ENCODE results near the gene EDNRA. TPM values are rescaled to one million over a fixed set of nuclear protein-coding genes. Genes with fewer than 3 reads are reported as not detected.
A peak's percentile ranks its signal among the peaks of the same experiment; 100 is the strongest.

EDNRA gene
- total and polyA plus RNA-seq, 11 donors, result 3.8 to 39.0 (median 14.6) TPM

DNA sequence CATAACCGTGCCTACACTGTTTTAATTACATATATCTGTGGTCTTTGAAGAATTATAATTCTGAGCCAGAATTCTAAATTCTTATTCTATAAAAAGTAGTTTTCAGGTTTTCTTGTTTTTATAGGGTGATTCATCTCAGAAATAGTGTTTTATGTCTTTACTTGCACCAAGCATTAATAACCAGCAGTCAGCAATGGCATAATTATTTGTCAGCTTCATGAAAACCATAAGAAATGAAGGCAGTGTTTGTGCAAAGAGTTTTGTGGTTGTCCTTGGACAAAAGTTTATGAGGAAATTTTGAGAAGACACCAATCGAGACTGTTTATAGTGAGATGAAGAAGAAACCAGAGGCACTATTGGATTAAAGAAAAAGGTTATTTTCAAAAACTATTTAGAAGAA is 37.2 kb downstream of the EDNRA start:
- DNase-seq (no peak), ATAC-seq (no peak)
- H3K4me3 ChIP-seq, result no peak overlapping the region
- no peaks in the 10 kb centered on the region for H3K9me3 ChIP-seq
- H3K4me1 ChIP-seq, result peaks cover 0 to 34% (median 4%) of the 10 kb centered on the region in 12 donors
- TF ChIP-seq POLR2A (IDR thresholded peaks at IDR 0.05) (no peak), CTCF (IDR thresholded peaks at IDR 0.05) (no peak)
- WGBS, 4 donors, result 79 to 89% (median 84%) methylated on average over 2 of the region's 2 CpGs
- H3K27ac ChIP-seq, result no peak overlapping the region
- intact Hi-C loops (cut with DNase I), result loop anchor here in 1 of 10 donors (5.0 to 10.0 kb wide), 3 partner anchors 69 to 353 kb away; no protein-coding TSS in a partner anchor
- peaks cover 0 to 17% (median 0%) of the 10 kb centered on the region in 9 donors for H3K36me3 ChIP-seq
- no peaks in the 10 kb centered on the region for H3K27me3 ChIP-seq

- WGBS, 4 donors, result 70 to 91% (median 74%) methylated on average over 3 of the region's 3 CpGs
- Histone ChIP-seq H3K4me3 (no peak overlapping the region), H3K4me1 (peaks cover 0 to 28% (median 4%) of the 10 kb centered on the region in 12 donors), H3K27ac (no peak overlapping the region), H3K9me3 (no peaks in the 10 kb centered on the region), H3K36me3 (peaks cover 0 to 17% (median 0%) of the 10 kb centered on the region in 9 donors), H3K27me3 (no peaks in the 10 kb centered on the region)
- ATAC-seq (peak in 2 of 4 donors; percentile 50 to 62), DNase-seq (peak in 3 of 5 donors; percentile 25 to 45 (median 32))
- TF ChIP-seq POLR2A (IDR thresholded peaks at IDR 0.05), result no peak
- TF ChIP-seq CTCF (IDR thresholded peaks at IDR 0.05), result peak; percentile 52 to 80 (median 65)
- intact Hi-C loops (cut with DNase I), result loop anchor here in 1 of 10 donors (5.0 to 10.0 kb wide), 3 partner anchors 68 to 354 kb away; no protein-coding TSS in a partner anchor
Observed at GRCh38 chr4:147518846-147519767, 38.2 kb downstream of the EDNRA start.

GRCh38 chr4:147524601-147525000 is 43.7 kb downstream of the EDNRA start:
- Histone ChIP-seq H3K4me1 (peaks cover 0 to 21% (median 7%) of the 10 kb centered on the region in 12 donors), H3K9me3 (no peaks in the 10 kb centered on the region), H3K36me3 (peaks cover 0 to 17% (median 0%) of the 10 kb centered on the region in 9 donors), H3K27me3 (no peaks in the 10 kb centered on the region), H3K27ac (peak overlapping the region in 1 of 12 donors; percentile 30), H3K4me3 (no peak overlapping the region)
- intact Hi-C loops (cut with DNase I), result loop anchor here in 1 of 10 donors (10.0 kb wide), 1 partner anchor 60 kb away; no protein-coding TSS in a partner anchor
- TF ChIP-seq POLR2A (IDR thresholded peaks at IDR 0.05) (no peak), CTCF (IDR thresholded peaks at IDR 0.05) (no peak)
- WGBS, 4 donors, result 7 to 17% (median 10%) methylated on average over 1 of the region's 1 CpG
- ATAC-seq (no peak), DNase-seq (no peak)

Measured in heart left ventricle (tissue), 16 donors.